Thoracic aorta endothelial cell (primary cell): Measurements from ENCODE around the gene DDR2. TPM values are rescaled to one million over a fixed set of nuclear protein-coding genes. Genes with fewer than 3 reads are reported as not detected.

ENCODE experiments used
- small RNA-seq: library from RNA; depleted of rRNA; stranded (forward); fragments of <200 nt; gene quantifications from one replicate; pipeline ENCODE3, GENCODE V24; 2012
- total RNA-seq: library from RNA; depleted of rRNA; stranded (reverse); fragments of >200 nt; gene quantifications from 2 replicates; pipeline ENCODE4 v1.2.3, GENCODE V29; 2012

The DDR2 gene
- 65.0 and 66.8 TPM in 2 replicates for total RNA-seq

GRCh38 chr1:162632217-162632666 lies at the start of gene DDR2:
Gene DDR2, plus strand, starts transcription at chr1:162632464. Its CDS starts 86,600 bp downstream, at chr1:162719064.

GRCh38 chr1:162790303-162790984 lies 158.2 kb downstream of the DDR2 start, which contains the start of gene HSD17B7:
Gene HSD17B7, plus strand, starts transcription at chr1:162790702. Its CDS starts 99 bp downstream, at chr1:162790801.

Small RNAs within 50 kb of the gene (small RNA-seq; reads per million reads assigned to genes)
- gene RN7SL861P: not detected

Other genes with a start within 250 kb of the DDR2 start
- gene SH2D1B, start 220.3 kb upstream of the DDR2 start, total RNA-seq: 0.07 TPM in 1 of 2 replicates, not detected in the other
- 118 and 126 TPM in 2 replicates for gene UHMK1, start 134.6 kb upstream of the DDR2 start, total RNA-seq
- gene UAP1, start 70.7 kb upstream of the DDR2 start, total RNA-seq: 185 and 237 TPM in 2 replicates
- gene HSD17B7, start 158.2 kb downstream of the DDR2 start, total RNA-seq: 18.0 and 39.3 TPM in 2 replicates
- gene CCDC190, start 228.7 kb downstream of the DDR2 start, total RNA-seq: 2.3 and 5.5 TPM in 2 replicates